Measurements from ENCODE around the gene COL8A1.
A peak's percentile ranks its signal among the peaks of the same experiment; 100 is the strongest.
"Not testable (repeated sequence)": the region's sequence is repeated elsewhere in the genome, so short reads cannot be mapped to it uniquely, and the experiment has no call there.

The COL8A1 gene

DNA sequence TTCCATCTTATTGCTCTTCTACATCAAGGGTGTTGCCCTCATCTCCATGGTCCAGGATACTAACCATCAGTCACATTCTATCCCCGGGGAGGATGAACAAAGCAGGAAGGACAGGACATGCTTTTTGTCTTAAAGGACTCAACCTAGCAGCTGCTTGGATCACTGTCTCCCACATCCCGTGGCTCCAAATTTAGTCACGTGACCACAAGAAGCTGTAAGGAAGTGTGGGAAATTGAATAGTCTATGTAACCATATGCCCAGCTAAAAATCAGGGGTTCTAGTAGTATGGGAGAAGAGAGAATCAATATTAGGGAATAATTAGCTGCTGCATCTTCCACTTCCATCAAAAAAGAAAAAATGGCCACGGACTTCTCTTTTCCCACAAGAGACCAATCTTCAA is 161.0 kb downstream of the COL8A1 start:
- no peak for DNase-seq (ENCODE audit: low spot score)

DNA sequence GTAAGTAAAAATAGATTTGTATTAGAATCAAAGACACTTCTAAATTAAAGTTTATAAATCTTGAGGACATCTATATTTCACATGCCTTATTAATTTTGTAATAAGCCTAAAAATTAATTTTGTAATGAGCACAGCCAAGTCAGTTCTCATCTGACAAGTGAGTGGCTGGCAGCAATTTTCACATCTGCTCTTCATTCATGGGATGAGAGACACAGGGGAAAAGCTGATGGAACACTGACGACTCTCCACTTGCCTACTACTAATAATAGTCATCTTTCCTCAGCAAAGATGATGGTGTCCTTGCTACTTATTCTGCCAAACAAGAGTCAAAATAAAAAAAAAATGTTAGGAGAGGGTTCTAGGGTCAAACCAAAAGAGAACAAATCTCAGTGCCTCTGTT is 164.9 kb downstream of the COL8A1 start:
- no peak for DNase-seq (ENCODE audit: low spot score)

DNA sequence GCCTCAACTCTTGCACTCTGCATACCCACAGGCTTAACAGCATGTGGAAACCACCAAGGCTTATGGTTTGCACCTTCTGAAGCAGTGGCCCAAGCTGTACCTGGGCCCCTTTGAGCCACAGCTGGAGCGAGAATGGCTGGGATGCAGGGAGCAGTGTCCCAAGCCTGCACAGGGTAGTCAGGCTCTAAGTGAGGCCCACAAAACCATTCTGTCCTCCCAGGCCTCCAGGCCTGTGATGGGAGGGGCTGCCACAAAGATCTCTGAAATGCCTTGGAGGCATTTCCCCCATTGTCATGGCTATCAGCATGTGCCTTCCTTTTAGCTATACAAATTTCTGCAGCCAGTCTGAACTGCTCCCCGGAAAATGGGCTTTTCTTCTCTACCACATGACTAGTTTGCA is 166.8 kb downstream of the COL8A1 start:
- DNase-seq (ENCODE audit: low spot score) = no peak

DNA sequence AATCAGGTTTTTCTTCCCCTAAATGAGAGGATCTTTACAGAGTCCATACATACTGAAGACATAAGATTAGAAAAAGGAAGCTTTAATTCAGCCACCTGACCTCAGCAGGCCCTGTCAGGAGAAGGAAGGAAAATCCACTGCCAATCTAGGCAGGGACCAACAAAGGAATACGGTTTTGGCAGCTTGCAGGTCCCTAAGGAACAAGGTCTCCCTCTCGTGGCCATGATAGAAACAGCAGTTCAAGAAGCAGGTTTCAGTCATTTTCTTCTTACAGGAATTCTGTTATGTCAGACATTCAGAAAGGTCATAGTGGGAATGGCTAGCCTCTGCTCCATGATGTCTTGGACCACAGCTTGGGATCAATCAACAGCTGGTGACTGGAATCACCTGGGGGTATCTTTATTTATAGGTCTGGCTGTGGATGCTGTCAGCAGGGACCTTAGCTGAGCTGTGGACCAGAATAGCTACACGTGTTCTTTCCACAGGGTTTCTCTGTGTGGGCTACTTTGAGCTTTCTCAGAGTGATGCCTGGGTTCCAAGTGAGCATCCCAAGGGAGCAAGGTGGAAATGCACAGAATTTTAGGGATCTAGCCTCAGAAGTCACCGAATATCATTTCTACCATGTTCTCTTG is 169.9 kb downstream of the COL8A1 start:
- peak; percentile 75 for DNase-seq (ENCODE audit: low spot score)

DNA sequence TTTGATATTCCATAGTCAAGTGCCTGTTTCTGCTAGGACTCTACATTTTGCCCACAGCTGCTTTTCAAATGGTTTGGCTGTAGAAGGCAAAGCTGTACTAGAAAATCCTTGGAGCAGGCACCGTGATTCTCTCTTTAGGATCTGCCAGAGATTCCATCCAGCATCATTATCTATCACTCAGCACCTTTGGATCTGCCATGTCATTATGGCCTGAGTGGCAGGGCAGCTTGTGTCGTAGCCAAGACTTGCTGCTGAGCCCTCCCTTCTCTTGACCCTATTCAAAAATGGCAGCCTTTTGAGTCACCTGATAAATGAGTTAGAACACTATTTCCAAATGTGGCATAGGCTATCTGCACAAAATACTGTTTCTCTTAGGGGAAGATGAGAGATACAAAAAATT is 171.2 kb downstream of the COL8A1 start:
- DNase-seq (ENCODE audit: low spot score) = no peak

DNA sequence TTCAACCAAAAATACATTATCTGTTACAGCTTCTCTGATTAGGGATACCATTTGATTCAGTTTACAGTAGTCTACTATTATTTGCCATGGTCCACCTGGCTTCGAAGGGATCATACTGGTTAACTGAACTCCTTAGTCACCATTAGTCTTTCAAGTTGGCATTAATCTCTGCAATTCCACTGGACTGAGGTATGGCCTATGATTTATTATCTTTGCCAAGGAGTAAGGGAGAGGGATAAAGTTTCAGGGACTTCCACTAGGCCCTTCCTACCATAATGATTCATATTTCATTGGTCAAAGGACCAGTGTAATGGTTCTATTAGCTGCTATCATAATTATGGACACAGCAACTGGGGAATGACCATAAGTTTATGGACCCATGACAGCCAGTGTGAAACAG is 172.0 kb downstream of the COL8A1 start:
- DNase-seq (ENCODE audit: low spot score) = no peak

DNA sequence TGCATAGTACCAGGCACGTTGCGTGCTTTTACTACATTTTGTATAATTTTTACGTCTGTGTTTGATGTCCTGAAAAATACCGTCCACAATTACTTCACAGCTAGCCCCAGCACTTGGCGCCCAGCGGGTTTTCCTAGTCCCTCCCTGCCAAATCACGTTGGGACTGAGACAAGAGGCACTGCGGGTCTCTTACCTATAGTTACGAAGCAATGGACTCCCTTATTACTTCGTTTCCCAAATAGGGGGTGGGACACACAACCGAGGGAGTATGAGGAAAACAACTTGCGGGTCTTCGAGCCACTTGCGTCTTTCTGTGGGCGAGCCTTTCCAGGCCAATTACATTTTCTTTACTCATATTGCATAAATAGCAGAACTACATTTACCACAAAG is 178.6 kb downstream of the COL8A1 start:
- DNase-seq (ENCODE audit: low spot score) = no peak

DNA sequence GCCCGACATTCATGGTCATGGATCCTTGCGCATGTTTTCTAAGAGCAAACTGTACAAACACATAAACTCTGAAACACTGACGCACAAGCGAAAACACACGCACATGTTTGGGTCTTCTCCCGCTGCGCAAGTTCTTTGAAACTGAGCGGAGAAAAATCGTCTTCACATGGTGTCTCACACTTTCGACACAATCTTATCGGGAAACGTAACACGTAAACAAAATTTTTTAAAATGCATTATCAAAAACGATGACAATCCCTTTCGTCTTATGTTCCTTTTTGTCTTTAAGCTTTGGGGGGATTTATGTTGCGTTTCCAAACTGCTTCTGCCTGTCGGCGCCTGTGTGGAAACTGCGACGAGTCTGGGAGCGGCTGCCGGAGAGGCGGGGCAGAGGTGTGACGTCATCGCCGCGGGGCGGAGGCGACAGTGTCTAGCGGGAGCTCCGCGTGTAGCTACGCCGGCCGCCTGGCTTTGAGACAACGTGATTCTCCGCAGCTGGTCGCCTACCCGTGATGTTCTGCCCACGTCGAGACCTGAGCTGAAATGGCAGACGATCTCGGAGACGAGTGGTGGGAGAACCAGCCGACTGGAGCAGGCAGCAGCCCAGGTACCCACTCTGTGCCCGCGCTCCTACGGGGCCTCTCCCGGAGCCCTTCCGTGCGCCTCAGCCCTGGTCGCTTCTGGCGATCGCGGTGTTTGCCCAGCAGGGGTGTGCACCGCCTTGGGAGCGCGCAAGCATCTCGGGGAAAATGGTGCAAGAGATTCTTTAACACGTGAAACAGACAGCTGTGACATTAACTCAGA is 179.2 kb downstream of the COL8A1 start, which contains the start of gene CMSS1:
TSS of gene CMSS1 (plus strand) at position 426 of the 804 bp plus-strand sequence.
- peak; percentile 93 for DNase-seq (ENCODE audit: low spot score)

DNA sequence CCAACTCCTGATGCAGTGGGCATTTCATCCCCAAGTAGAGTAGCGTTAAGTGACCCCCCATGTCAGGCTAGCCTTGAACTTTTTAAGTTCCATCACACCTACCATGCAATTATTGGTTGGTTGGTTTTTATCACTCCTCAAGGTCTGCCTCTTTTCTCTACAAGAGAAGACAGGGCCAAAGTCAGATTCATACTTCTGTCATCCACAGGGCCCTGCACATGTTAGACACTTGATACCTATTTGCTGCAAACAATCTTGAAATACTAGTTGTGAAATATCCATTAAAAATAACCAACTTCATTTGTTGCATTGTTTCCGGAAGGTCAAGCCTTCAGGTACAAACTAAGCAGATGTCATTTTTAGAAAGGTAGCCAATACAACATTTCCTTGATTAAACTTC is 180.4 kb downstream of the COL8A1 start:
- DNase-seq (ENCODE audit: low spot score) = no peak

DNA sequence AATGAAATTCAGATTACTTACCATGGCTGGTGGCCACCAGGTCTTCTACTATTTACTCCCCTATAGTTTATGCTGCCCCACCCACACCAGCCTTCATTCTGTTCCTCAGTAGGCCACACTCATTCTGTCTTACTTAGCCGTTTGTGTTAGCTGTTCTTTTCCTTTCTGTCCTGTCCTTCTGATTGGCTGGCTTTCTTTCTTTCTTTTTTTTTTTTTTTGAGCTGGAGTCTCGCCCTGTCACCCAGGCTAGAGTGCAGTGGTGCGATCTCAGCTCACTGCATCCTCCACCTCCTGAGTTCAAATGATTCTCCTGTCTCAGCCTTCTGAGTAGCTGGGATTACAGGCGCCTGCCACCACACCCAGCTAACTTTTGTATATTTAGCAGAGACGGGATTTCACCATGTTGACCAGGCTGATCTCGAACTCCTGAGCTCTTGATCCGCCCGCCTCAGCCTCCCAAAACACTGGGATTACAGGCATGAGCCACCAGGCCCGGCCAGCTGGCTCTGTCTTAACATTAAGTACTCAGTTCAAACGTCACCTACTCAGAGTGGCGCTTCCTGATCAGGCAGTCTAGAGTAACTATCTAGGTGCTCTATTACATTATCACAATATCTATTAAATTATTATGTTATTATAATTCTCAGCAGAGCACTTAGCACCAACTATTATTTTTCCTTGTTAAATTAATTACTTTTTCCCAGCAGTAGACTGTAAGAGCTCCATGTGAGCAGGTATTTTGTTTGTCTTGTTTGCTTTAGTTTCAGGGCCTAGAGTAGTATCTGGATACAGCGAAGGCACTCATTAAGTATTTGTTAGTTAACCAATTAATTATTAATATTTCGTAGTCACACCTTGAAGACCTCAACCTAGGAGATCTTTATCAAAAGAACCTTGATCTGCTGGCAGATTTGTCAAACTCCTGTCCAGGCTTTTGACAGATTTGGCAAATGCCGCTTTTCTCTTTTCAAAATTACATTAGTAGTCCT is 185.6 kb downstream of the COL8A1 start:
- DNase-seq (ENCODE audit: low spot score) = no peak

DNA sequence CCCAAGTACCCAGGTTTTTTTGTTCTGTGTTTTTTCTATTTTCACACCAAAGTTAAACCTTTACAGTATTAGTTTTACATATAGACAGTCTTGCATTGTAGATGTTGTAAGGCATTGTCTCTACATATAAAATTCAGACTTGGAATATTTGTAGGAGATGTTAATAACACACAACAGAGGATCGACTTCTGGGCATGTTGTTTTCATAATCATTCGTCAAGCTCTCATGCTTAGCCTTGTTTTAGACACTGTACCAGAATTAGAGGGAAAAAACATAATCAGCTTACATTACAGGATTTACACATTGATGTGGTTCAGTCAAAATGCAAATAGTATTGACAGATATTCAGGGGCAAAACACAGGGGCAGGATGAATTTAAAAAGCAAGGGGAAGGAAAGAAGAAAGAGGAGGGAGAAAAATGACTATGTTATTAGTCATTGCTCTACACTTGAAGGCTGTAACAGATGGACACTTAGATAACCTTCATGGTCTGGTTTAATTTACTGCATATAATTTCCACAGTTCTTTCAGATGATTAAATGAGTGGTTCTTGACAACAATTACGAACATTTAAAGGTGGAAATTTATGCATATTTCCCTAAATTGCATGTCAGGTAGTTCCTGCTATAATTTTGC is 186.7 kb downstream of the COL8A1 start:
- DNase-seq (ENCODE audit: low spot score) = no peak

DNA sequence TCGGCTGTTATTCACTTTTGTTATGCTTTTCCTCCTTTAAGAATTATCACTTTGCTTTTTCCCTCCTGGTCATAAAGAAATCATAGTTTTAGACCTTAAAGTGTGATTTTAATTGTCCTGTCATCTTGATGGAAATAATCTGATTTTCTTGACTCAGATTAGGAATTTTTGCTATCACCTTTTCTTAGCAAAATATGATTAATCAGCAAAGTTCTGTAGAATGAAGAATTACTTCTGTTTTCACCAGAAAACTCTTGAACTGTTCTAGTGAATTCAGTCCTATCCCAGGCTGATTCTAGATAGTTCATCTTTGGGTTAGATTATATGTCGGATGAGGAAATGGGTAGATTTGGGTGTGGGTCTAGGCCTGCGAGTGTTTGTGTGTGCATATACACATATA is 191.4 kb downstream of the COL8A1 start:
- no peak for DNase-seq (ENCODE audit: low spot score)

DNA sequence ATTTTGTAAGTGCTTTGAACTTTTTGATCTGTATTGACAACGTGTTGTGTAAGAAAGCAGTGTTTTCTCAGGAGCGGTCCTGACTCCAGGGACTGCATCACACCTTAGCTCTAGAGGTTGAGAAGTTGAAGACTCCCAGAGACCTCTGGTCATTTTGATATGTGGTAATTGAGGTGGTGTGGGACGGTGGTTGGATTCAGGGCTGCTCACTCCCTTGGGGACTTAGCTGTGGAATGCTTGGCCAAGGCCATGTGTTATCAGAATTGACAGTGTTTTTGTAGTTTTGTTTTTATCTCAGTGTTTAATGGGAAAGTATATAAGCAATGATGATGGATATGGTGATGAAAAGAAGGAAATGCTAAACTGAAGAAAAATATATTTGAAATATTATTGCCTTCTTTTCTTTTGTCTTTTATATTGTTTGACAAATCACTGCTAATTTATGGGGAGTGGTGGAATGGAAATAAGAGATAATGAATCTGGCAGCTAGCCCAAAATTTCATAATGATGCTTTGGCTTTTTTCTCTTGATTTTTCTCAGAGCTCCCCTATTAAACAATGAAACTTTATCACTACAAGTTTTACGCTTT is 195.3 kb downstream of the COL8A1 start:
- DNase-seq (ENCODE audit: low spot score) = no peak

DNA sequence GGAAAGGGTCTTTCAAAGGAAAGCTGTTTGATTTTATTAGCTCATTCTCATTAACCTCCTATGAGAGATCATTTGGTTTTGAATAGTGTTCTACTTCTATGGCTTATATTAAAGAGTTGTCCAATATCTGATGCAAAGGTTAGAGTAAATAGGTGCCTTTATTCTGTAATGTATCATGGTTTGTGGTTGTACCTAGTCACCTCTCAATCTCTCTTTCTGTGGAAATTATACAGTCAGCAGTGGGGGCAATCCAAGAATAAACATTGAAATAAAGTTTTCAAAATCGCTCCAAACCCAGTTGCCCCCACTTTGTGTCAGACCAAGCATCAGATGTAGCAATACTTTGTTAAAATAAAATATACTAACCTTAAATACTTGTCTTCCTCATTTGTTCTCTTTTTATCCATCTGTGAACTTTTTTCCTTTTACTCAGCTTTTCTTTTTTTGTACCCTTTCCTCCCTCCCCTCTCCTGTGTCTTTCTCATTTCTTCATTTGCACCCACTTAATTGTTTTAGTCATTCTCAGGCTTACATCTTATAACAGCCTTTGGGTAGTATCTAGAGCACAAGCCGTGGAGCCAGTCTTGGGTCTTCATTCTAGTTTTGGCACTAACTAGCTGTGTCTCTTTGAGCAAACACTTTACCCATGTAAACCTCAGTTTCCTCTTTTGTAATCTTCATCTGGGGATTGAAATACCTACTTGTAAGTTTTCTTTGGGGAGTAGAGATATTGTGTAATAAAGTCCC is 196.0 kb downstream of the COL8A1 start:
- no peak for DNase-seq (ENCODE audit: low spot score)

DNA sequence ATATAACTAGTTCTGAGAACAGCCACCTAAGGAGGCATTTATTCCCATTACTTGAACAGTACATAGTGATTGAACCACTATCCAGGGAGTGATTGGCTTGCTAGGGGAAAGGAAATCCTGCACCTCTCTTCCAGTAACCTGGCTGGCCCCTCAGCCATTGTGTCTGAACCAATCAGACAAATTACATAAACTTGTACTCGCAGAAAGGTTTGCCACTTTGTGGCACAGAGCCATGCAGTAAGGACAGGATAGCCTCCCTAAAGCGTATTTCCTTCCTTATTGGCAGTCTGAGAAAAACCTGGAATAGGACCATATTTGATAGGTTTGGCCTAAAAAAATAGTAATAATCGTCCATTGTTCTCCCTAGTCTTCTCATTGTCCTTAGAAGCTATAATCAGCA is 198.3 kb downstream of the COL8A1 start:
- DNase-seq (ENCODE audit: low spot score) = no peak

DNA sequence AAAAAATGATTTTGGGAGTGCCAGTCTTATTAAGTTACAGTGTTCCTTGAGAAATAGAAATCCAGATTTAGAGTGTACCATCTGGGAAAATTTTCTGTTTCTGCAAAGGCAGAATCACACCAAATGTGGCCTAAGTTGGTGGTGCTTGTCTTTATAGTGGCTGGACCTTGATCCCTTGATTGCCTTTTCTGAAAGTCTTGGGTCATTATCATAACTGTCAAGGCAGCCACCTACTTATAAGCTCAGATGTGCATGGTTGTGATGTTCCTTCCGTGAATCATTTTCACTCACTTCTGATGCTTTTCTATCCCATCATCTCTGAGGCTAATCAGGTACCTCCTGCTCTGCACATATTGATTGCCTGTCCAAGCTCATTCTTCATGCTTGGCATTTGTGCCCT is 199.3 kb downstream of the COL8A1 start:
- DNase-seq (ENCODE audit: low spot score) = no peak

DNA sequence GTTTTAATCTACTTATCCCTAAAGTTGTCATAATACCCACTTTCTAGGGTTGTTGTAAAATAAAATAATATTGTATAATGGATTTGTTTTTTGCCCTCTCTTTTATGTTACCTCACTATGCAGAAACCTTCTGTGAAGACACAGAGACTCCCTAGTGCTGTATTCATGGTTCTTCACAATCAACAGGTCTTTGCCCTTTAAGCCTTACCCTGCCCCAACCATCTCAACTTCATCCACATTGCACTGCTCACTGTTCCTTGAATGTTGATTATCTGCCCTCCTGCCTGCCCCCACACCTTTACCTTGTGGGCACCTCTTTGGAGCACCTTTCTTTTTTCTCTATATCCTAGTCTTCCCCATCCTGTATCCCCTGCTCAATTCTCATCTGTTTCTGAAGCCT is 200.4 kb downstream of the COL8A1 start:
- no peak for DNase-seq (ENCODE audit: low spot score)

DNA sequence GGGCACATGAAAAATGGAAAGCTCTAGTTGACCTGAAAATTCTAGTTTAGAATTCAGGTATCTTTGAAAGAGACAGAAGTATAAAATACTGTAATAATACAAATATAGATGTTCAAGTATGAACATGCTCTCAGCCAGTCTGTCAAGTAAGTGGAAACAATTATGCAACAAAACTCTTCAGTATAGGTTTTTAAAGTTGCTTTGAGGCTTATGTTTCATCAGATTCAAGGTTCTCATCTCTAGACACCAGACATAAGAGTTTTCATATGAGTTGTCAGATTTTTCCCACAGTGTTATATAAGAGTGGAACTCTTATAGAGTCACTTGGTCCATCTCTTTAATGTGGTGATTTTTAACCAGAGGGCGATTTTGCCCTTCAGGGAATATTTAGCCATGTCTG is 201.2 kb downstream of the COL8A1 start:
- DNase-seq (ENCODE audit: low spot score) = no peak

DNA sequence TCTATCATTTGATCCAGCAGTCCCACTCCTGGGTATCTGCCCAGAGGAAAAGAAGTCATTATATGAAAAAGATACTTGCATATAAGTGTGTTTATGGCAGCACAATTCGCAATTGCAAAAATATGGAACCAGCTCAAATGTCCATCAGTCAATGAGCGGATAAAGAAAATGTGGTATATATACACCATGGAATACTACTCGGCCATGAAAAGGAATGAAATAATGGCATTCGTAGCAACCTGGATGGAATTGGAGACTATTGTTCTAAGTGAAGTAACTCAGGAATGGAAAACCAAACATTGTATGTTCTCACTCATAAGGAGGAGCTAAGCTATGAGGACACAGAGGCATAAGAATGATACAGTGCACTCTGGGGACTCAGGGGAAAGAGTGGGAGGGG is 203.6 kb downstream of the COL8A1 start:
- DNase-seq (ENCODE audit: low spot score) = not testable (repeated sequence)

DNA sequence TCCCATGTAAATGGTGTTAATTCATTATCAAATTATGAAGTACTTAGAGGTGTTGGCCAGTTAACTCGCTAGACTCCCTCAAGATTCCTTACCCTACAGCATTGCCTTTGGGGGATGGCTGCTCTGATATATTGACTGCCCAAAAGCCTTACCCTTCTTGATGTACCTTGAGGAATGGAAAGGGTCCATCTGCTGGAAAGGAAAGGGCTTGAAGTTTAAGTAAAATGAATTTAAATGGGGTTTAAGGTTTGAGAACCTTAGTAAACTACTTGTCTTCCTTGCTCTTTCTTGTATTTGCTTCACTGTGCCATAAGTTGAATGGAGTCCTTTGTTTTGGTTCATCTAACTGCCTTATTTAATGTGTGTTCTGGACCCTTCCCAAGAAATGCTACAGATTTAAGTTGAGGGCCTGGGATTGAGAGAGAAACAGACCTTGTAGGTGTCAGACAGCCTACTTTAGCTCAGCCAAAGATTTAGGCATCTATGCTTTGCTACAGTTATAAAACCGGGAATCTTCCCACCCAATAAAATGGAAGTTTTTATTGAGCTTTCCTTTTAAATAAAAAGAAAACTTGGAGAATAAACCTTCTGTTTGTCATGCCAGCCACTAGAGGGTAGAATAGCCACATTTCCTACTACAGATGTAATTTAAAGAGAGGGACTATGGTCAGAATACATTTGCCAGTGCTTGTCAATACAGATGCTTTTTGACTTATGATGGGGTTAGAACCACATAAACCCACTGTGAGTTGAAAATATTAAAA is 204.6 kb downstream of the COL8A1 start:
- peak; percentile 50 for DNase-seq (ENCODE audit: low spot score)

Measured in SK-N-DZ (cell line).